ENCODE data around the gene ATP2B3.

ATP2B3 gene

DNA sequence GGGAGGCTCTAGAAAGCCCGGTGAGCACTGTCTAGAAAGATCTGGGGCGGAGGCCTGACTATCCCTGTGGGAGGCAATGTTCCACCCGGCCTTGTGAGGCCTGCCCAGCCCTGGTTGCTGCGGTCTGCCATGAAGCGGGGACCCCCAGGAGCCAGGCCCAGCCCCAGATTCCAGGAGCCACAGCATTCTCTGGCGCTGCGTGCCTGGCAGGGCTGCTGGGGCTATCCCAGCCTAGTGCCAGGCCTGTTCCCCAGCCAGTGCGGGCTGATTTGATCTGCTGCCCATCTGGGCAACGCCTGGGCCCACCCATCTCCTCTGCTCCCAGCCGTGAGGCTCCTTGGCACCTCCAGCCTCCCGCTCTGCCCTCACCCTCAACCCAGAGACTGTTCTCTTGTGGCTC, 19.6 kb downstream of the ATP2B3 start:
- no peak for DNase-seq (ENCODE audit: low spot score)

DNA sequence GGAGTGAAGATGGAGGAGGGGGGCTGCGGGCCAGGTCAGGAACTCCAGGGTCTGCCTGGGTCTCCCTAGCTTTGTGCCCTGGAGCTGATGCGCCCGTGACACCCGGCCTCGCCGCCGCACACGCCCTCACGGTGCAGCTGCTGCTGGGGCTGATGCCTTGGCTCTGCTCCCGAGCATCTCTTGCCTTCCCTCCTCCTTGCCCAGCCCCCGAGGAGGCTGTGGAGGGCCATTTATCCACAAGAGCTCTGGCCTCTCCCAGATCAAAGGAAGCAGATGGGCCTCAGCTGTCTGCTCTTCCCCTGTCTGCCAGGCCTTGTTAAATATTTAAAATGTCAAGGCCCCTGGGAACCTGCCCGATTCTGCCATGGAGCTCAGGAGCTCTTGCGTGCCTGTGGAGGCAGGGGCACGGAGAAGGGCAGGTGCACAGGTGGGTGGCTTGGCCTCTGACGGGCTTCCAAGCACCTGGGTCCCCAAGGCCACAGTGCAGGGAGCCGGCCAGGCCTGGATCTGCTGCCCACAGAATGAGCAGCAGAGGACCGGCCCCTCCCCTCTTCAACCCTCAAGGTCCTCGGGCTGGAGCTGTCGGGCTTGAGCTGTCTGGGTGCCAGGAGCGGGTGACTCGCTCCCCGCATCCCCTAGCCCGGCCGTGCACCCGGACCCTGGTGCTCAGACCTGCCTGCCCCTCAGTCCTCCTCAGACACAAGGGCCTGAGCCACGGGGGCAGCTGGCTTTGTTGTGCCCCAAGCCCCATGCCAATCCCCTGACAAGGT, 20.3 kb downstream of the ATP2B3 start:
- DNase-seq (ENCODE audit: low spot score): no peak

- DNase-seq (ENCODE audit: low spot score): peak; percentile 39
Measured at GRCh38 chrX:153538424-153538823, 21.0 kb downstream of the ATP2B3 start.

GRCh38 chrX:153539171-153539978, 21.9 kb downstream of the ATP2B3 start:
- DNase-seq (ENCODE audit: low spot score): peak; percentile 71

DNA sequence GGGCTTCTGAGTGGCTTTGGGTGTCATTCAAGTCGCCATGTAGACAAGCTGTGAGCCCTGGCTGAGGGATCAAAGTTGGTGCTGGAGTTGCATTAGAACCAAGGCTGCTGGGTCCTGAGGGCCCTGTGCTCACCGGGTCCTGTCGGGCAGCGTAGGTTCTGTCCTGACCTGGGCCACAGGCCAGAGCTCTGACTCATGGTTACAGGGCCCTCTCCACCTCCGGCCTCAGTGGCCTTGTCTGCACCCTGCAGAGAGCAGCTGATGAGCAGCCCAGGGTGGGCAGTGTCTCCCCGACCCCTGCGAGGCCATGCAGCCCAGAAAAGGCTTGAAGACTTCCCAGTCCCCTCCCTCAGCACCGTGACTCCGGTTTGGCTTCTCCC, 22.5 kb downstream of the ATP2B3 start:
- no peak for DNase-seq (ENCODE audit: low spot score)

GRCh38 chrX:153544727-153545126, 27.3 kb downstream of the ATP2B3 start:
- no peak for DNase-seq (ENCODE audit: low spot score)

DNA sequence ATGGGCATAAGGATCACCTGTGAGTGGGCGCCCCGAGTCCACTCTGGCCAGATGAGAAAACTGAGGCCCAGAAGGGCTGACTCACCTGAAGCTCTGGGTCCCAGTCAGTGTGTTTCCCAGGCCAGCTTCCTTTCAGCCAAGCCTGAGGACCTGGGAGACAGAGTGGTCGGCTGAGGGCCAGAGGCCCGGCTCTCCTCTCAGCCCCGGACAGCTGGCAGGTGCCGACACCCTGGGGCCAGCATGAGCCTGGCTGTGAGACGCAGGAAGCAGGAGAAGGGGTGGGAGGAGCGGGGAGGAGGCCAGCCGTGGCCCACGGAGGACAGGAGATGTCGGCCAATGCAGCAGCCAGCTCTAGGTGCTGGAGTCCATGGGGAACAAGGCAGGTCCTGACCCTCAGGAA, 28.9 kb downstream of the ATP2B3 start:
- DNase-seq (ENCODE audit: low spot score): no peak

DNA sequence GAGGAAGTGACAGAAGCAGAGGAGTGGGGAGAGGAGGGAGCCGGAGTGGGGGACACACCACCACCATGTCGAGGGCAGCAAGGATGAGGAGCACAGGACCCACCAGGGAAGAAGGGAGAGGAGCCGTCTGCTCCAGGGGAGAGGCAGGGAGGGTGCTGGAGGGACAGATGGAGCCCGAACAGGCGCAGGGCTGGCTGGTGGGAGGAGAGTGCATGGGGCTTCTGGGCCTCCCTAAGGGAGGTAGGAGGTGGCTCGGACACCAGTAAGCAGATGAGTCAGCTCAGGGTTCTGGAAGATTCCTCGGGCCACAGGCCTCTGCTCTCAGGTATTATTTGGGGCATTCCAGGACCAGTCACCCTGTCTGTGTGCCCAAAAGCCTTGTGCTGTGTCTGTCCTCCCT, 29.8 kb downstream of the ATP2B3 start:
- DNase-seq (ENCODE audit: low spot score): no peak

GRCh38 chrX:153549231-153549630, 31.8 kb downstream of the ATP2B3 start:
- DNase-seq (ENCODE audit: low spot score): no peak

DNA sequence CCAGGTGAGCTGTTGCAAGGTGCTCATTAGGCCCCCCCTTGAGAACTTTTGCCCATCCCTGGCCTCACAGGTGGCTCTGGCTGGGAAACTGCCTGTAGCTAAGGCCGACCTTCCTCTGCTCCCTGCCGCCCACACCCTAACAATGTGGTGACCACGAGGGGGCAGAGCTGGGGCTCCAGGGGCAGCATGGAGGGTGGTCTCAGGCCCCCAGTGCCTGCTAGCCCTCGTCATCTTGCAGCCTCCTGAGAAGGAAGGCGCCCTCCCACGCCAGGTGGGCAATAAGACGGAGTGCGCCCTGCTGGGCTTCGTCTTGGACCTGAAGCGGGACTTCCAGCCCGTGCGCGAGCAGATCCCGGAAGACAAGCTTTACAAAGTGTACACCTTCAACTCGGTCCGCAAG, 32.4 kb downstream of the ATP2B3 start:
- no peak for DNase-seq (ENCODE audit: low spot score)

DNA sequence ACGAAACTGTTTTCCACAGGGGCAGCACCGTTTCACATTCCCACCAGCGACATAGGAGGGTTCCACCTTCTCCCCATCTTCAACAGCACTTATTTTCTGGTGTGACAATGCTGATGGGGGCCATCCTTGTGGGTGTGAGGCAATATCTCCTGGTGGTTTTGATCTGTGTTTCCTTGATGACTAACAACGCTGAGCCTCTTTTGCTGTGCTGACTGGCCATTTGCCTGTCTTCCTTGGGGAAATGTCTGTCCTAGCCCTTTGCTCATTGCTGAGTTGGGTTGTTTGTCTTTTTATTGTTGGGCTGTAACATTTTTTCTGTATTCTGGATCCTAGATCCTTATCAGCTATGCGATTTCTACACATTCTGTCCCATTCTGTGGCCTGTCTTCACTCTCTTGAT, 33.7 kb downstream of the ATP2B3 start:
- DNase-seq (ENCODE audit: low spot score): no peak

GRCh38 chrX:153554519-153555167, 37.2 kb downstream of the ATP2B3 start:
- peak; percentile 88 for DNase-seq (ENCODE audit: low spot score)

DNA sequence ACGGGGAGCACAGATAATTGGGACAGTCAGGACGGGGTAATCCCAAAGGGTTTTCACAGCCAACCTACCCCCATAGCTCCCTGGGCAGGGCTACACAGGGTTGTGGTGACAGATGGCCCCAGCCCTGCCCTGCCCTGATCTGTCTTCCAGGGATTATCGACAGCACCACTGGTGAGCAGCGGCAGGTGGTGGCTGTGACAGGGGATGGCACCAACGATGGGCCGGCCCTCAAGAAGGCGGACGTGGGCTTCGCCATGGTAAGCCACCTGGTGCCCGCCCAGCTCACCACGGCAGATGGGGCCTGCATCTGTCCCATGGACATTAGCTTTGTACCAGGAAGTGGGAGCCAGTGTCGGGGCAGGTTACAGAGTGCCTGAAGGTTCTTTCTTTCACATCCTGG, 39.3 kb downstream of the ATP2B3 start:
- no peak for DNase-seq (ENCODE audit: low spot score)

DNA sequence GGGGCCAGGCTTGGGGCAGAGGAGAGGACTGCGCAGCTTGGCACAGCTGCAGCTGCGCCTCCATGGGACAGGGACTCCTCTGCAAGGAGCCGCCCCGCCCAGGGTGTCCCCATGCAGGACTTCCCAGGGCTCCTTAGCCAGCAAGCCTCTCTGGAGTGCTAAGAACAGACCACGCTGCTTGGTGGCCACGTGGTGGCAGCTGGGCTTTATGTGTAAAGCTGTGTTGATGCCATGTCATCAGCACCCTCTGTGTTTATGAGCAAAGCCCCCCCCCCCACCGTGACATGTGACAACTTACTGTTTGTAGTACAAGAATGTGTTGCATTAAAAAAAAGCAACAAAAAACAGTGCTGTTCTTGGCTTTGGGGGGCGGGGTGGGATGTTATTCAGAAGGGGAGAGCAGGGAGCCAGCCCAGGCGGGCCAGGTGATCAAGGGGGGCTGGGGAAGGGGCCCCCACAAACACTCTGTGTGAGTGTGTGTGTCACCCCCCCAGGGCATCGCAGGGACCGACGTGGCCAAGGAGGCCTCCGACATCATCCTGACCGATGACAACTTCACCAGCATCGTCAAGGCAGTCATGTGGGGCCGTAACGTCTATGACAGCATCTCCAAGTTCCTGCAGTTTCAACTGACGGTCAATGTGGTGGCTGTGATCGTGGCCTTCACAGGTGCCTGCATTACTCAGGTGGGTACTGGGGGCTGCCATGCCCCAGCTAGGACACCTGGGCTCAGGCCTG, 40.3 kb downstream of the ATP2B3 start:
- DNase-seq (ENCODE audit: low spot score): peak; percentile 64

- DNase-seq (ENCODE audit: low spot score): no peak
Measured at GRCh38 chrX:153560000-153560399, 42.6 kb downstream of the ATP2B3 start.

DNA sequence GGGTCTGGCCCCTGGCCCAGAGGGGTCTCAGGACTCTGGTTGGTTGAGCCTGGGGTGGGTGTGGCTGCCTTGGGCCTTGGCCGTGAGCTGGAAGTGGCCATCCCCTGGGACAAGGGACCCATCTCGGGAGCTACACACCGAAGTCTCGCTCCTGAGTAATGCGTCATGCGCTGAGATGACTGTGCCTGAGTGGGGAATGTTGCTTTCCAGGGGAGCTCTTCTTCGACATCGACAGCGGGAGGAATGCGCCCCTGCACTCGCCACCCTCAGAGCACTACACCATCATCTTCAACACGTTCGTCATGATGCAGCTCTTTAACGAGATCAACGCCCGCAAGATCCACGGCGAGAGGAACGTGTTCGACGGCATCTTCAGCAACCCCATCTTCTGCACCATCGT, 43.0 kb downstream of the ATP2B3 start:
- DNase-seq (ENCODE audit: low spot score): no peak

- no peak for DNase-seq (ENCODE audit: low spot score)
Measured at GRCh38 chrX:153561337-153561736, 43.9 kb downstream of the ATP2B3 start.

DNA sequence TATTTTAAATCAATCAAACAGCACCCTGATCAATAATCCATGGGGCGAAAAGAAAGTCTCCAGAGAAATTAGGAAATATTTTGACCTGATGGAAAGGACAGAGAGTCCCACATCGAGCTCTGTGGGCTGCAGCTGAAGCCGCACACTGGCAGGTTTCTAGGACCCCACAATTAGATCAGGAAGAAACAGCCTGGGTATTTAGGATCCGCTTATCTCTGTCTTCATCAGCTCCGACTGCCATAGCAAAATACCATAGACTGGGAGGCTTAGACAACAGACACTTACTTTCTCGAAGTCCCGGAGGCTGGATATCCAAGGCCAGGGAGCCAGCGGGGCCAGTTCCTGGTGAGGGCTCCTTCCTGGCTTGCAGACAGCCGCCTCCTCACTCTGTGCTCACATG, 45.1 kb downstream of the ATP2B3 start:
- no peak for DNase-seq (ENCODE audit: low spot score)

- DNase-seq (ENCODE audit: low spot score): no peak
Measured at GRCh38 chrX:153564047-153564606, 46.7 kb downstream of the ATP2B3 start.

GRCh38 chrX:153565996-153566580, 48.6 kb downstream of the ATP2B3 start:
- DNase-seq (ENCODE audit: low spot score): no peak

DNA sequence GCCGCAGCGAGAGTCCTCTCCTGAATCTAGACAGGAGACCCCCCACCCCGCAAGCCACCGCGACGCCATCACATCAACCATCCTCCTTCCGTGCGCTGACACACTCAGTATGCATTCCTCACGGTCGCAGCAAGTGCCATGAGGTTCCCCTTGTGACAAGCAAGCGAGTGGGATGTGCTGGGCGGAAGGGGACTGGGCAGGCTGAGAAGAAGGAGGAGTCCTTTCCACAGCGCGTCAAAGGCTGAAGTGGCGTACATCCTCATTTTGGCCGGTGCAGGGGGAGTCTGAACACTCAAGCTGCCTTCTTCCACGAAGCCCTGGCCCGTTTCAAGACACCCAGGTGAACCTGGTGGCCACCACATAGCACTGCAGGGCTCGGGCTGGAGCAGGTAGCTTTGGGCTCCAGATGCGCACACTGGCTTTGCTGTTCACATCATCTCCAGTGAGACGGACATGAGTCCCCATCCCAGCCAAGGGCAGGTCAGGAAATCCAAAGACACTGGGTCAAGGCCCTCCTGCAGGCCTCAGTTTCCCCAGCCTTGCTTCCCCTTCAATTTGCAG, 51.1 kb downstream of the ATP2B3 start:
- DNase-seq (ENCODE audit: low spot score): no peak

Data from Ammon's horn (tissue), 1 donor.